Measurements from ENCODE around the gene TSPAN14. TPM values are rescaled to one million over a fixed set of nuclear protein-coding genes. Genes with fewer than 3 reads are reported as not detected.

Gene TSPAN14
- total RNA-seq, 1 donor from 2014 or later: 18.9 TPM

- TF ChIP-seq CTCF (IDR thresholded peaks at IDR 0.05): no peak
- ATAC-seq (ENCODE audit: low read depth) (no peak), DNase-seq (no peak)
- no peaks in the 10 kb centered on the region for H3K27me3 Mint-ChIP-seq
- intact Hi-C loops (cut with micrococcal nuclease): no loop called here
- H3K36me3 Mint-ChIP-seq (ENCODE audit: low read depth): peaks cover 46% of the 10 kb centered on the region
- CTCF ChIA-PET: no interaction called here
- H3K27ac Mint-ChIP-seq: no peak overlapping the region
- POLR2A ChIA-PET: no interaction called here
- H3K4me3 Mint-ChIP-seq: no peak overlapping the region
- no peaks in the 10 kb centered on the region for H3K9me3 Mint-ChIP-seq
- H3K4me1 Mint-ChIP-seq: peaks cover 34% of the 10 kb centered on the region
These were observed 66.0 kb downstream of the TSPAN14 start for GRCh38 chr10:80519936-80520650.

GRCh38 chr10:80520661-80521470 lies 66.8 kb downstream of the TSPAN14 start:
- POLR2A ChIA-PET: no interaction called here

GRCh38 chr10:80522756-80523363 lies 68.8 kb downstream of the TSPAN14 start:
- POLR2A ChIA-PET: no interaction called here
- no peak overlapping the region for H3K27ac Mint-ChIP-seq
- no peaks in the 10 kb centered on the region for H3K9me3 Mint-ChIP-seq
- CTCF ChIA-PET: no interaction called here
- H3K27me3 Mint-ChIP-seq: no peaks in the 10 kb centered on the region
- ATAC-seq (ENCODE audit: low read depth) (no peak), DNase-seq (no peak)
- intact Hi-C loops (cut with micrococcal nuclease): no loop called here
- peaks cover 24% of the 10 kb centered on the region for H3K4me1 Mint-ChIP-seq
- no peak overlapping the region for H3K4me3 Mint-ChIP-seq
- peaks cover 21% of the 10 kb centered on the region for H3K36me3 Mint-ChIP-seq (ENCODE audit: low read depth)
- no peak for TF ChIP-seq CTCF (IDR thresholded peaks at IDR 0.05)

More at GRCh38 chr10:80520661-80521470, 66.8 kb downstream of the TSPAN14 start:
- Mint-ChIP-seq H3K27me3 (no peaks in the 10 kb centered on the region), H3K4me1 (peaks cover 34% of the 10 kb centered on the region), H3K27ac (no peak overlapping the region), H3K36me3 (ENCODE audit: low read depth) (peaks cover 40% of the 10 kb centered on the region), H3K4me3 (no peak overlapping the region), H3K9me3 (no peaks in the 10 kb centered on the region)
- intact Hi-C loops (cut with micrococcal nuclease): no loop called here
- DNase-seq (no peak), ATAC-seq (ENCODE audit: low read depth) (no peak)
- TF ChIP-seq CTCF (IDR thresholded peaks at IDR 0.05): no peak
- CTCF ChIA-PET: interaction anchor here (0.6 kb wide), 1 partner anchor 1146 kb away, joined by 3 read pairs; no protein-coding TSS in a partner anchor

GRCh38 chr10:80523773-80524172 lies 69.7 kb downstream of the TSPAN14 start:
- H3K27me3 Mint-ChIP-seq: no peaks in the 10 kb centered on the region

More at GRCh38 chr10:80523773-80524172, 69.7 kb downstream of the TSPAN14 start:
- TF ChIP-seq CTCF (IDR thresholded peaks at IDR 0.05): no peak
- Mint-ChIP-seq H3K9me3 (no peaks in the 10 kb centered on the region), H3K27ac (no peak overlapping the region), H3K4me3 (no peak overlapping the region), H3K4me1 (peaks cover 14% of the 10 kb centered on the region), H3K36me3 (ENCODE audit: low read depth) (peaks cover 12% of the 10 kb centered on the region)
- ATAC-seq (ENCODE audit: low read depth): no peak
- POLR2A ChIA-PET: no interaction called here
- CTCF ChIA-PET: no interaction called here
- no peak for DNase-seq
- intact Hi-C loops (cut with micrococcal nuclease): no loop called here
